Measurements from ENCODE around the gene SEC16A.
A peak's percentile ranks its signal among the peaks of the same experiment; 100 is the strongest.

The SEC16A gene

DNA sequence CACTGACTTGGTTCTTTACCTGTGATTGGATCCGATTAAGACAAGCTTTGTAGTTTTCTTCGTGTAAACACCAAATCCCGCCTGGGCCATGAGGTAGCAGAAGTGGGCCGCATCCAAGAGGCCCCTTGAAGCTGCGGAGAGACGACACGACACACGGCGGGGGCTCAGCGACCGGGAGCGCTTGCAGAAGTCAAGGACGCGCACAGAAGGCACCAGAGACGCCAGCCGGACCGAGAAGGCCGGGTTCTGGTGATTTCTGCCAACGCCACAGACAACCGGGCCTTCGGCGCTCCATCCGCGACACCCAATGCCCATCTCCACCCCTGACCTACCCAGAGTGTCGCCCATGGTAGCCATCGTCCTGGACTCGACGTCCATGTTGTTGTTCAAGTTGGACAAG lies 23.4 kb downstream of the SEC16A start:
- no peak for DNase-seq

DNA sequence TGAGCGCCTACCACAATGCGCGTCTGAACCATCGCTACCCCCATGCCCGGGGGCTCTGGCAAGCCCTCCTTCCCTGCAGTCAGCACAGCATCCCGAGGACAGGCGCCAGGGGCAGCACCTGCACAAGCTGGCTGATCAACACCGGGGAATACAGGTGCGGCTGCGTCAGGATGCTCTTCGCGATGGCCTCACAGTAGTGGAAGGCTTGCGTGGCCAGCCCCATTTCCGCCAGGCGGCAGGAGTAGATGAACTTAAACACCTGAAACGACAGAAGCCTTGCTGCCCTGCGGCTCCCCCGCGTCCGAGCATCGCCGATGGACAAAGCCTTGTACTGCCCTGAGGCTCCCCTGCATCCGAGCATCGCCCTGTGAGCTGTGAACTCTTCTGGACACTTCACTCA lies 25.5 kb downstream of the SEC16A start:
- no peak for DNase-seq

DNA sequence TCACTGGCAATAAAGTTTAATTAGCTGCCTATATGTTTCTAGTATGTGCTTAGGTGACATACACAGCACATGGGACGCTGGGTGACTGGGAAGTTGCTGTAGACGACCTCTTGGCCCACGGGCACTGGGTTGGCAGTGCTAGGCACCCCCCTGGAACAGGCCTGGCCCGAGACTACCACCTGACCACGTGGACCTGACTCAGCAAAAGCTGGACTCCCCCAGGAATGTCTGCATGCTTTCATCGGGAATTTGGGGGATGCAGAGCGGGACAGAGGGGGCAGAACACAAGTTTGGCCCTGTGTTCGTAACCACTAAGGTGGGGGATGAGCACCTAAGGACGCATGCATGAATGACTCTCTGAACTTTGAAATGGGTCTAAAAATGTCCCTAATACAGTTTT lies 26.6 kb downstream of the SEC16A start:
- no peak for DNase-seq

DNA sequence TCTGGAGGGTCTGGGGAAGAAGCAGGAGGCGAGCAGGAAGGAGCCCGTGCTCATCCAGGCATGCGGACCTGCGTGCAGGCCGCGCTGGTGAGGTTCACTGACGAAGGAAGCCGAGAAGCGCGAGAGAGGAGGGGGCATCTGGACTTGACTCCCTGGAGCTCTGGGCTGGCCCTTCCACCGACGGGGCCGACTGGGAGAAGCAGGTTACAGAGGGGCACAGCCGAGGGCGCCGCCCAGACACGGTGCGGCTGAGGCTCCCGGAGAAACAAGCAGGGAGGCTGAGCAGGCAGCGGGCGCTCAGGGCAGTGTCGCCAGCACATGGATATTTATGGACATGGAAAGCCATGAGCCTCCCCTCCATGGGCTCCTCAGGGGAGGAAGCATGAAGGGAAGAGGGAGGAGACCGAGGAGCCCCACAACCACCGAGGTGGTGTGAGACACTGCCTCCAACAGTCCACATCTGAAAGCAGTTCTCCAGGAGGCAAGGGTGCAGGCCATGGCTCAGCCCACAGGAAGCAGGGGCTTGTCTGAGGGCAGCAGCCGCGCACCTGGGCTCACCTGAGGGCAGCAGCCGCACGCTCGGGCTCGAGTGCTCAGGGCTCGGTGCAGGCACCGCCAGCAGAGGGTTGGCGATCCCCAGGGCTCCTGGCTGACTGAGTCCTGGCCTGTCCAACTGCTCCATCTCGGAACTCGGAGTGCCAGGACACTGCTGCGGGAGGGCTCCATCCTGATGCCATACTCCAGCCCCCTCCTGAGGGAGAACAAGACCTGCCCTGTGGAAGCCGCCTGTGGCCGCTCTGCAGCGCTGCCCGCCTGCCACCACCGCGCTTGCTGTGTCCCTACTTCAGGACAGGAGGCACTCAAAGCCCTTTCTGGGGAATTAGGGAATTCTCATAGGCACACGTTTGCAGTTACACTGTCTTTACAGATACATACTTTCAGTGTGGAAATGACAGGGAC lies 27.5 kb downstream of the SEC16A start:
- no peak for DNase-seq

DNA sequence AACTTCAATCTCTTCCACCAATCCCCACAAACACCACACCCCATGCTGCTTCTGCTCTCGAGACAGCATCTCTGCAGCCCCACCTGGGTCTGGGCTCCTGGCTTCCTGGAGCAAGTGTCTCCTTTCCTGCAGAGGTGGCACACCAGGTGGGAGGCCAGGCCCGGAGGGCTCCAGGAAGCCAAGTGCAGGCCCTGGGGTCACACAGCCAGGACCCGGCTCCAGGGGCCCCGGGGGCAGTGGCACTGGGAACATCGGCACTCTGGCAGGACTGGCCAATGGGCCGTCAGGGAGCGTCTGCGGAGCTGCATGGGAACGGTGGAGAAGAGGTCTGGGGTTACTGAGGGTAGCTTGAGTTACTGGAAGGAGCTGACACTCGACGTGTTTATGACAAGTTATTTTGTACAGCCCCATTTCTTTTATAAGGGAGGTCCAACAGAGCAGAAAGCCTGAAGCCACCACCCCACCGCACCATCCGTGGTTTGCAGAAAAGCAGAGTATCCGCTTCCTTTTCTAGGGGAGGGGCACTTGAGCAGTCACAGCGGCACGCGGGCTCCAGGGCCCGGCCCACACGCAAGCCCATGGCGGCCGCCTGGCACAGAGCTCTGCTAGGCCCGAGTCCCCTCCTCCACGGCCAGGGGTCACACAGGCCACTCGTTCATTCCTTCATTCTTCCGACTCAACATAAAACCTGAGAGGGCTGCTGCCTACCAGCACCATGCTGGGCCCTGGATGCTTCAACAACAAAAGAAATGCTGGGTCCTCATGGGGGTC lies 28.6 kb downstream of the SEC16A start:
- DNase-seq: no peak

DNA sequence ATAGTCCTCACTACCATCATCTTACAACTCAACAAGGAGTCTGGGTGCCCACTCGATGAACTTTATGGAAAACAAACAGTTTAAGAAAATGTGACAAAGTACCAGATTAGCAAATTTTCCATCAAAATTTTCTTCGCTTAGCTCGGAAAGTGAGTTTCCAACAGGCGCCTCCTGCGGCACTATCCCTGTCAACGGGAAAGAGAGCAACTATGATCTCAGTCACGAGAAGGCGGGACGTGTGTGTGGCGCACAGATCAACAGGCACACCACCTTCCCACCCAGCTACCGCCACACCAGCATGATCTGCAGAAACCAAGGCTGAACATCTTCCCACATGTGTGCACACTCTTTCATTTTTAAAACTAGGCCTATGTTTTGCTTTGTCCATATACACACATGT lies 29.5 kb downstream of the SEC16A start:
- no peak for DNase-seq

DNA sequence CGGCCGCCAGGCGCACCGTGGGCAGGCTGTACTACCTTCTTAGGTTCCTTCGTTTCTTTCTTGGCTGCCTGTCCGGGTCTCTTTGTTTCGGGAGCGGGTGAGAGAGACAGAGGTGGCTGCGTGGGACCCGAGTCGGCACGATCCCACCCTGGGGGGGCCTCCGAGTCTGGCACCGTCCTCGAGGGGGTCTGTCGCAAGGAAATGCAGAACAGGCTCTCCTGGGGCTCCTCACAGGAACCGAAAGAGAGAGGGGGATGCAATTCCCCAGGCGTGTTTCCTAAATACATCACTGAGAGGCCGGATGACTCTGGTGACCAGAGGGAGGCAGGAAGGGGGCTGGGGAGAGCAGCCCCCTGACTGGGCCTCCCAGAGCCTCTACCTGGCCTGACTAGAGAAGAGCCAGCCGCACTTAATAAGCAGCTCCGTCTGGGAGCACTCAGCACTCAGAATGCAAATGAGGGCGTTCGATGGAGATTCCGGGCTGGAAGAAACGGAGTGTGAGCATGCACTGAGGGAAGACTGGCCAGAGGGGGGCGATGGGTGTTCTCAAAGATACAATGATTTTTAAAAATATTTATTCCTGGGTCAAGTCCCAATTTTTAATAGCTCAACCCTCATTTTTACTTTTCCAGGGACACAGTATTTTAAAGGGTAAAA lies 31.5 kb downstream of the SEC16A start:
- DNase-seq: no peak

DNA sequence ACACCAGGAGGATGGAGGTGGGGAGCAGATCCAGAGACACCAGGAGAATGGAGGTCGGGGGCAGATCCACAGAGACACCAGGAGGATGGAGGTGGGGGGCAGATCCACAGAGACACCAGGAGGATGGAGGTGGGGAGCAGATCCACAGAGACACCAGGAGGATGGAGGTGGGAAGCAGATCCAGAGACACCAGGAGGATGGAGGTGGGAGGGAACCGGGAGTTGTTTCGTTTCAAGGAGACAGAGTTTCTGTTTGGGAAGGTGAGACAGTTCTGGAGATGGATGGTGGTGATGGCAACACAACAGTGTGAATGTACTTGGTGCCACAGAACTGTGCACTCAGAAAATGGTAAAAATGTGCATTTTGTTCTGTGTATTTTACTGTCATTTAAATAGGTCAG lies 34.2 kb downstream of the SEC16A start:
- no peak for DNase-seq

DNA sequence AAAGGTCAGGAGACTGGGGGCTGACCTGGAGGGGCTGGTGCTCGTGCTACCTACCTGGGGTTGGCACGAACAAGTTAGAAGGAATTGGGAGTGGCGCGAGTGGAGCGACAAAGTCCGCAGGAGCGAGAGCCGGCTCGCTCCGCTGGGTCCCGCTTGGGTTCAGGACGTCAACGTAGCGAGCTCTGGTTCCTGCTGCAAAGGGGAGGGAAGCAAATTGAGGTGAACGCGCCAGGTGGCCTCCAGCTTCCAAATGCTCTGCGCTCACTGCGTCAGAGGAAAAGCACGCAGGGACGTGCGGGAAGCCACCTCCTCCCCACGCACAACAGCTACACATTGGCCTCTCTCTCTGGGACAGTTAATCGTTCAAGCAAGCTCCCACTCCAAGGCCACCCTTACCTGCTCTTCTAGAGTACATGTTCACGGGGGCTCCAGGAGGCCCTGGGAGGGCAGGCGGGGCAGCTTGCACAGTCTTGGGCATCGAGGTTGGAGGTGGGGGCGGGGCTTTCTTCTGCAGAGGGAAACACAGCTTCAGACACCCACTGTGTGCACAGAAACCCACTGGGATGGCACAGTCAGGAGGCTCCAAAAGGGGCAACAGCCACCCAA lies 35.6 kb downstream of the SEC16A start:
- DNase-seq: no peak

DNA sequence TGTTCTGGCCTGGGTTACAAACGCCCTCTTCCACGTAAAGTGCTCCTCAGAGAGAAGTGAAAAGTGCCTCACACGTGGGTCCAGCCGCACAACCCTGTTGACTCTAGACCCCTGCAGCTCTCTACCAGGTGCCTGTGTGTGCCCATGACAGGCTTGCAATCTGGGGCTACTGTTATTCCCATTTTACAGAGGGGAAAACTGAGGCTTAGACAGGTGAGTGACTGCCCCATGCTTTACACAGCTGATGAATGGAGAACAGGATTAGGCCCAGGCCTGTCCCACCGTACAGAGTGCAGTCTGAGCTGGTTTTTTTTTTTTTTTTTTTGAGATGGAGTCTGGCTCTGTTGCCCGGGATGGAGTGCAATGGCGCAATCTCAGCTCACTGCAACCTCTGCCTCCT lies 37.0 kb downstream of the SEC16A start:
- no peak for DNase-seq

DNA sequence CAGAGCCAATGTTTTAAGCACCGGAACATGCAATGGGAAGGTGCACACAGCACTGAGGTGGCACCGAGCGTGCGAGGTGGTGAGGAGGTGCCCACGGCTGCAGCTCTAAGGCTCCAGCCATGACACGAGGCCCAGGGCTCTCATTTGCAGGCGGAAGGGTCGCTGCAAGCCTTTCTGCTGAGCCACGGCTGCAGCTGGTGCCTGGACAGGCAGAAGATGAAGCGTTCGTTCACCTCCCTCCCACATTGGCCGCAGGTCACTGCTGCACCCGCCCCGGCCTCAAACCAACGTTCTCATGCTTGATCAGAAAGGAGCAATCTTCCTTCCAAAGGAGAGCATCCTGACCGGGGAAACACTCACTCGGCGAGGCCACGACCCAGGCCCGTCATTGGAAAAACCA lies 38.7 kb downstream of the SEC16A start:
- no peak for DNase-seq

DNA sequence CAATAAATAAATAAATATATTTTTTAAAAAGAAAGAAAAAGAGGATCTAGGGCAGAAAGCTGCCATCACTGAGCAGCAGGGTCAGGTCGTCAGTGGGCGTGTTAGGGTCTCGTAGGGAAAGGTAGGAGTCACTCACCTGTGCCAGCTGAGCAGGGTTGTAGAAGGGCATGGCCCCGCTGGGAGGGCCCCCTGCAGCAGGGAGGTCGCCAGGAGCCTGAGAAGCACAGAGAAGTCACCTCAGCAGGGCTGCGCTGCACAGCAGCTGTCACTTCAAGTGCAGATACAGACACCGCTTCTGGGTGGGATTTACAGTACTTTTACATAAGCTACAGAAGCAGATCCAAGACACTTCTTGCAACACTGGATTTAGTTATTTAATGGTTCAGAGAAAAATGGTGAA lies 39.2 kb downstream of the SEC16A start:
- no peak for DNase-seq

DNA sequence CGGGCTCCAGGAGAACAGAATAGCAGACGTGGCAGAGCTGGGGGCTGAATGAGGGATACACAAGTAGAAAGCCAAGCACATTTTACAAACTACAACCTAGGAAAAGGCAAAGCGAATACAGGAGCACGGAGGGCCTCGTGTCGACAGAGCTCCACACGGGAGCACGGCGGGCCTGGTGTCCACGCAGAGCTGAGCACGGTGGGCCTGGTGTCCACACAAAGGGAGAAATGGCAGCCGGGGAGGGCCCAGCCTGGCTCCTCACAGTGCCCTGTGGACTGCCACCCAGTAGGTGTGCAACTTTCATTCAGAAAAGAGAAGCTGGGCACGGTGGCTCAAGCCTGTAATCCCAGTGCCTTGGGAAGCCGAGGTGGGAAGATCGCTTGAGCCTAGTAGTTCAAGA lies 39.8 kb downstream of the SEC16A start:
- no peak for DNase-seq

DNA sequence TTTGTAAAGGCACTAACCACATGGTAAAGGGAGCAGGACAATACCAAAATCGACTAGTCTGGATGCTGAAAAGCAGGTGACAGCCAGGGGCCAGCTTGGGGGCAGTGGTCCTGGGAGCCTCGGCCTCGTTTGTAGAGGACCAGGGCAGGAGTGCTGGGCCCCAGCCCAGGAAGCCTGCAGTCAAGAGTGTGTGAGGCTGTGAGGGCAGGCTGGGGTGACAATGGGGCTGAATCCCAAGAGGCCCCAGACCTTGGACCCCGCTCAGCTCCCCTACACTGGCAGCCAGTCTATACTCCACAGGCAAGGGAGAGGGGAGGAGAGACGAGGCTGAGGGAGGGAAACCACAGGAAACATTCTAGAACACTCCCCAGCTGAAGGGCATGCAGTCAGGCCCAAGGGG lies 40.6 kb downstream of the SEC16A start:
- DNase-seq: no peak

DNA sequence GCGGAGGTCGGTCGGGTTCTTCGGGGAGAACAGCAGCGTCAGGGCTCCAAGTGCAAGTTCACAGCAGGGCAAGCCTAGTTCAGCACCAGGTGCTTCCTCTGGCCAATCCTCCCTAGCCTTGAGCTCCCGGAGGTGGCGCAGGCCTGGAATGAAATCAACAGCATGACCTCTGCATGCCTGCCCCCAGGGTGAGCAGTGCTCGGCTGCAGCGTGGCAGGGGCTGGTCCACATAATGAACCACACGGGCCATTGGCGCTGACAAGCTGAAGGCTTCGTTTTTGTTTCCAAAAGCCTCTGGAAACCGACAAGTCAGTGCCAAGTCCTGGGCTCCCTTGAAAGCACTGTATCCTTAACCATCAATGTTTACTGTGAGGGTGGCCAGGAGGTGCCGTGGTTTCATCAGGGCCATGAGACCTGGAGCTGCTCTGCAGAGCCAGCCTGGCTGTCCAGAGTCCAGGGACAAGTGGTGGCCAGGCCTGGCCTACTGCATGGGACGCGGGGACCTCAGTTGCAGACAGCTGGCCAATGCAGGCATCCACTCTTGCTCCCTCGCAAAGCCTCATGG lies 41.1 kb downstream of the SEC16A start:
- DNase-seq: no peak

DNA sequence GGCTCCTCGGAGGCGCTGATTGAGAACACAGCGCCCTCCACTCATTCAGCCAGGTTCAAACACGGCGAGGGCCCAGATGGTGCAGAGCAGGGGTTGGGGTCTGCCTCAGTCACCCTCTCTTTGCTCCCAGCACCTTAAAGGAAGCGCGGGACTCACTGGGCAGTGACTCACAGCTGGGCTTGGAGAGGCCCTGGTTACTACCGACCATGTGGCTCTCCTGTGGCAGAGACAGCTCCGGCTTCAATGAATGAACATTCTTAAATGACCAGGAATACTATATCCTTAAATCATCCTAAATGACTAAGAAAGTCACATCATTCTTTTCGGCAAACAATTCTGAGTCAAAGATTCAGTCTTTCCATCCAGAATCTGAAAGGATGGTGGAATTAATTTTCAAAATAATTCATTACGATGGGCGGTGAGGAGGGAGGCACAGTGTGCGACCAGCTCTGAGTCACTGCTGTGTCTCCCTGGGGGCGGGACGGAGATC lies 41.6 kb downstream of the SEC16A start:
- no peak for DNase-seq

DNA sequence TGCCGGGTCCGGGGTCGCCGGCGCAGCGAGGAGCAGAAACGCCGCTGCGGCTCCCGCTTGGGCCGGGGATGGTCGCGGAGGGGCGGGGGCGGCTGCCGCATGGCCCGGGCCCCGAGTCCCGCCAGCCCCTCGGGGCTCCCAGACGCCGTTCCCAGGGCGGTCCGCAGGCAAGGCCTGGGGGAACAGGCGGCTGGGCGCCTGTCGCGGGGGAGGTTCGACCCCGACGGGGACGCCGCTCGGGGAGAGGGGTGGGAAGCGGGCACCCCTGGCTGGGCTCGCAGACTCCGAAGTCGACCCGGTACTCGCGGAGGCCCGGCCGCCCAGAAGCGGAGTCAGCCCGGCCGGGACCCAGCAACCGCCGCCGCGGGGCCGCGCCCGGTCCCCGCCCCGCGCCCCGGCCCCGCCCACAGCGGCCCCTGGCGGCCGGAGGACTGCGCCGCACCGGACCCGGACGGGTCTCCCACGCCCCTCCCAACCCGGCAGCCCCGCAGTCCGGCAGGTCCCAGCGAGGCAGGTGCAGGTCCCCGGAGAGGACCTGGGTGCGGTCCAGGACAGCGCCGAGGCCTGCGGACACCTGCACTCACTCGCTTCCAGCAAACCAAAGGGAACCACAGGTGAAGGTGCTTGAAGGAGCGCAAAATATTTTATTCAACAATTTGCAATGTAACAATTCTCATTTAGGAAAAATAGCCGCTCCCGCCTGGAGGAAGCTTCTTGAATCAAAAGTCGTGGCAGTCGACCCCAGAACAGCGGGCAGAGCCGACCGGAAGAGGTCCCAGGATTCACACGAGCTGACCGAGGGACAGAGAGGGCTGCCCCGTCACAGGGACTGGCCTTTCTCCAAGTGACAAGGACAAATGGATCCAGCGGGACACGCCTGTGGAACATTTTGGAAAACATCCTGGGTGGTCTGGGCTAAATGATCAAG lies 43.1 kb downstream of the SEC16A start, which contains the start of gene INPP5E:
Gene INPP5E (minus strand): TSS at position 365 of the 928 bp plus-strand sequence. CDS start 426 bp downstream, outside the sequence.
- peak; percentile 94 for DNase-seq

DNA sequence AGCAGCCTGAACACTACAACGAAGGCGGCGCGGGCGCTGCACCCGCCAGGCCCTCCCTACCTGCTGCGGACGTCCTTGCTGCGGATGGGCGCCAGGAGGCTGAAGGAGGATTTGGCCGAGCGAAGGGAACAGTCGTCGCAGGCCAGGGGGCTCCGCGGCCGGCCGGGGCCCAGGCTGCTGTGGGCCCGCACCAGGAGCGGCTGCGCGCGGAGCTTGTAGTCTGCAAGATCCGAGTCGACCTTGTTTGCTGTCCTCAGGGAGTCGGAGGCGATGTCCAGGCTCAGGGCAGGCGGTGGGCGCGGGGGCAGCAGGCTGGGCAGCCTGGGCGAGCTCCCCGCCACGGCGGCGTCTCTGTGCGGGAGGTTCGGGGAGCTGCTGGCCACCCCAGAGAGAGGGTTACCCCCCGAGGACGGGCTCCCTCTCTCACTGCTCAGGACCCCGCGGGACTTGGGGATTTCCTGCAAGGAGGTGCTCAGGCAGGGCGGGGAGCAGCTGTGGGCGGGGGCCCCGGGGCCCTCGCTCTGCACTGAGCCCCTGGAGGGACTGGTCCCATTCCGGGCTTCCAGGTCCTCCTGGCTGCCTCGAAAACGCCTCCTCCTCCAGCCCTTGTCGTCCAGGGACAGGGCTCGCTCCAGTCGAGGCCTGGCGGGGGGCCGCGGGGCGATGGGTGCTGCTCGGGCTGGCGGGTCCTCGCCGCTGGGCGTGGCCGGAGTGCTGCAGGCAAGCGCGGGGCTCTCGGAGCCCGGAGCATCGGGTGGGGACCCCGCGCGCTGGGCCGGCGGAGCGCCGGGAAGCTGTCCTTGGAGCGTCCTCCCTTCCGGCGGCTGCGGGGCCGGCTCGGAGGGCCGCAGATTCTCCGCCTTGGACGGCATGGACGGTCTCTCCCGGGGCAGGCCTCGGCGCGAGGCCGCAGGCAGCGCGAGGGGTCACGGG lies 44.0 kb downstream of the SEC16A start:
- DNase-seq: peak; percentile 65

DNA sequence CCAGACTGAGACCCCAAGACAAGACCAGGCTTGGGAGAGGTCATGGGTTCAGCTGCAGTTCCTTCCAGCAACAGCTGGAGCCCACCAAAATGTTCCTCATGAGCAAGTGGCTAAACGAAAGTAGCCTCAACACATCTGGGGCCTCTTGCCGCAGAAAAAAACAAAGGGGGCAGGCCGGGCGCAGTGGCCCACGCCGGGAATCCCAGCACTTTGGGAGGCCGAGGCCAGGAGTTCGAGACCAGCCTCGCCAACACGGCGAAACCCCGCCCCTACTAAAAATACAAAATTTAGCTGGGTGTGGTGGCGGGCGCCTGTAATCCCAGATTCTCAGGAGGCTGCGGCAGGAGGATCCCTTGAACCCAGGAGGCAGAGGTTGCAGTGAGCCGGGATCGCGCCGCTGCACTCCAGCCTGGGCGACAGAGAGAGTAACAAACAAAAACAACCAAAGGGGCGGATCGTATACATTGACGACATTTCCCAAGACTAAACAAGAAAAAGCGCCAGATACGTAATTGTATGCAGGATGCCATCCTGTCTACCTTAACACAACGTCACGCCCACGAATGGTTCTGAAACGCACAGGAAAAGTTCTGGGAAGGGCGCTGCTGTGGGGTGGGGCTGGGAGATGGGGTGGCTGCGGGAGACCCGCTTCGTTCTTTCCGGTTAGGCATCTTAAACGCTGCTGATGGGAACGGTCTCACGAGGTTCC lies 44.8 kb downstream of the SEC16A start:
- no peak for DNase-seq

DNA sequence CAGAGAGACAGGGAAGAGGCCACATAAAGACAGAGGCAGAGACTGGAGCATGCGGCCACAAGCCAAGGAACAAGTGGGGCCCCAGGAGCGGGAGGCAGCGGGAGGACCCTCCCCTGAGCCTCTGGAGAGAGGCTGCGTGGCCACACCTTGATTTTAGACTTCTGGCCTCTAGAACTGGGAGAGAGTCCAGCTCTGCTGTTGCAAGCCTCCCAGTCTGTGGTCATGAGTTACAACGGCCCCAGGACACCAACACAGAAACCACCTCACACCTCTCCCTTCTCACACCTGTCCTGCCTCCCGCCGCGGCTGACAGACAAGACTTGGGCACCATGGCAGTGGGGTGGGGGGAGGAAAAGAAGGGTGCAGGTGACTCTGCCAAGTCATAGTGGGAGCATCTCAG lies 45.4 kb downstream of the SEC16A start:
- no peak for DNase-seq
